ENCODE measurements around the gene SORBS2. TPM values are rescaled to one million over a fixed set of nuclear protein-coding genes. Genes with fewer than 3 reads are reported as not detected.

SORBS2 gene
- total RNA-seq, 4 donors from 2014 or later = 45.3 to 135 (median 76.2) TPM

GRCh38 chr4:185672618-185673017 is 139.4 kb downstream of the SORBS2 start:
- no peak for DNase-seq (ENCODE audit: low spot score in 2 of 2)
- Histone ChIP-seq H3K9me3 (peaks cover 0 to 9% (median 0%) of the 10 kb centered on the region in 4 donors), H3K36me3 (peaks cover 0 to 14% (median 0%) of the 10 kb centered on the region in 3 donors), H3K4me1 (peaks cover 0 to 16% (median 0%) of the 10 kb centered on the region in 4 donors), H3K4me3 (no peak overlapping the region), H3K27me3 (no peaks in the 10 kb centered on the region), H3K27ac (no peak overlapping the region)
- 40 to 49% methylated on average over 4 of the region's 4 CpGs for WGBS, 2 donors
- TF ChIP-seq CTCF (IDR thresholded peaks at IDR 0.05) (no peak), EP300 (IDR thresholded peaks at IDR 0.05) (no peak), POLR2A (IDR thresholded peaks at IDR 0.05) (no peak)

- Histone ChIP-seq H3K4me3 (no peak overlapping the region), H3K9me3 (peaks cover 0 to 5% (median 0%) of the 10 kb centered on the region in 4 donors), H3K4me1 (peaks cover 0 to 16% (median 0%) of the 10 kb centered on the region in 4 donors), H3K36me3 (peaks cover 0 to 10% (median 0%) of the 10 kb centered on the region in 3 donors), H3K27me3 (no peaks in the 10 kb centered on the region), H3K27ac (no peak overlapping the region)
- DNase-seq (ENCODE audit: low spot score in 2 of 2) = no peak
- TF ChIP-seq EP300 (IDR thresholded peaks at IDR 0.05) (no peak), CTCF (IDR thresholded peaks at IDR 0.05) (no peak), POLR2A (IDR thresholded peaks at IDR 0.05) (no peak)
- 59 to 61% methylated on average over 2 of the region's 2 CpGs for WGBS, 2 donors
Measured at GRCh38 chr4:185672151-185672550, 139.8 kb downstream of the SORBS2 start.

GRCh38 chr4:185671496-185671895 is 140.5 kb downstream of the SORBS2 start:
- H3K27ac ChIP-seq = no peak overlapping the region
- DNase-seq (ENCODE audit: low spot score in 2 of 2) = no peak
- peaks cover 0 to 5% (median 0%) of the 10 kb centered on the region in 3 donors for H3K36me3 ChIP-seq
- H3K4me3 ChIP-seq = no peak overlapping the region
- no peaks in the 10 kb centered on the region for H3K27me3 ChIP-seq
- H3K4me1 ChIP-seq = peaks cover 0 to 16% (median 0%) of the 10 kb centered on the region in 4 donors
- TF ChIP-seq POLR2A (IDR thresholded peaks at IDR 0.05) (no peak), EP300 (IDR thresholded peaks at IDR 0.05) (no peak), CTCF (IDR thresholded peaks at IDR 0.05) (no peak)
- 60 to 71% methylated on average over 4 of the region's 4 CpGs for WGBS, 2 donors
- no peaks in the 10 kb centered on the region for H3K9me3 ChIP-seq

GRCh38 chr4:185671066-185671465 is 140.9 kb downstream of the SORBS2 start:
- no peak for DNase-seq (ENCODE audit: low spot score in 2 of 2)
- H3K36me3 ChIP-seq = peaks cover 0 to 7% (median 0%) of the 10 kb centered on the region in 3 donors
- no peak overlapping the region for H3K27ac ChIP-seq
- no peaks in the 10 kb centered on the region for H3K9me3 ChIP-seq
- no peaks in the 10 kb centered on the region for H3K27me3 ChIP-seq
- peaks cover 0 to 16% (median 0%) of the 10 kb centered on the region in 4 donors for H3K4me1 ChIP-seq
- H3K4me3 ChIP-seq = no peak overlapping the region
- WGBS, 2 donors = 68 to 74% methylated on average over 2 of the region's 2 CpGs
- TF ChIP-seq POLR2A (IDR thresholded peaks at IDR 0.05) (no peak), EP300 (IDR thresholded peaks at IDR 0.05) (no peak), CTCF (IDR thresholded peaks at IDR 0.05) (no peak)

GRCh38 chr4:185669288-185669687 is 142.7 kb downstream of the SORBS2 start:
- H3K36me3 ChIP-seq = peaks cover 0 to 8% (median 0%) of the 10 kb centered on the region in 3 donors
- H3K4me3 ChIP-seq = no peak overlapping the region
- 89 to 95% methylated on average over 7 of the region's 7 CpGs for WGBS, 2 donors
- no peaks in the 10 kb centered on the region for H3K27me3 ChIP-seq
- TF ChIP-seq EP300 (IDR thresholded peaks at IDR 0.05) = no peak
- no peak for TF ChIP-seq CTCF (IDR thresholded peaks at IDR 0.05)
- no peak for TF ChIP-seq POLR2A (IDR thresholded peaks at IDR 0.05)
- peaks cover 0 to 16% (median 0%) of the 10 kb centered on the region in 4 donors for H3K4me1 ChIP-seq
- DNase-seq (ENCODE audit: low spot score in 2 of 2) = no peak
- H3K9me3 ChIP-seq = no peaks in the 10 kb centered on the region
- H3K27ac ChIP-seq = no peak overlapping the region

All from tibial nerve (tissue), 4 donors.